GM23338 (cell line): Measurements from ENCODE around the gene MPEG1. TPM values are rescaled to one million over a fixed set of nuclear protein-coding genes. Genes with fewer than 3 reads are reported as not detected.

Source experiments
- ATAC-seq: fragments of 200-7000 bp; cut with Tn5 transposase; 3 replicates; pipeline ENCODE4 v1.9.1; 2020
- DNase-seq: peaks from one replicate; pipeline ENCODE4 v3.0.0-alpha.2; 2015; ENCODE audit warnings: low spot score
- H2AFZ ChIP-seq: fragments of 200-600 bp; sonication (generic); 2 replicates; pipeline ENCODE4 v1.8.0; 2016; ENCODE audit warnings: antibody characterized with exemption, mild to moderate bottlenecking, moderate library complexity
- H3F3A ChIP-seq: fragments of 200-600 bp; sonication (generic); replicated peaks from 2 replicates; pipeline ENCODE4 v1.8.0; 2017; ENCODE audit warnings: antibody characterized with exemption, mixed run types, low read depth
- H3K27ac ChIP-seq: fragments of 200-600 bp; sonication (generic); 2 replicates; pipeline ENCODE4 v1.6.1; 2016; ENCODE audit warnings: low read depth
- H3K27me3 ChIP-seq: fragments of 200-600 bp; sonication (generic); 2 replicates; pipeline ENCODE4 v1.8.0; 2016; ENCODE audit warnings: mild to moderate bottlenecking, mixed run types, moderate library complexity; ENCODE audit not compliant: insufficient read depth
- H3K36me3 ChIP-seq: fragments of 200-600 bp; sonication (generic); 2 replicates; pipeline ENCODE4 v1.8.0; 2016; ENCODE audit warnings: mild to moderate bottlenecking; ENCODE audit not compliant: insufficient read depth
- H3K4me1 ChIP-seq: fragments of 200-600 bp; sonication (generic); 2 replicates; pipeline ENCODE4 v1.8.0; 2016; ENCODE audit warnings: mild to moderate bottlenecking, moderate library complexity; ENCODE audit not compliant: insufficient read depth
- H3K4me2 ChIP-seq: fragments of 200-600 bp; sonication (generic); 2 replicates; pipeline ENCODE4 v1.7.1; 2017; ENCODE audit warnings: mixed run types
- H3K4me3 ChIP-seq: fragments of 200-600 bp; sonication (generic); 2 replicates; pipeline ENCODE4 v1.6.1; 2016; ENCODE audit warnings: mixed run types
- H3K79me2 ChIP-seq: fragments of 200-600 bp; sonication (generic); replicated peaks from 2 replicates; pipeline ENCODE4 v1.8.0; 2017; ENCODE audit warnings: mild to moderate bottlenecking; ENCODE audit not compliant: insufficient read depth
- H3K9me2 ChIP-seq: fragments of 200-600 bp; sonication (generic); 2 replicates; pipeline ENCODE4 v1.8.0; 2017; ENCODE audit not compliant: insufficient read depth
- H4K20me1 ChIP-seq: fragments of 200-600 bp; sonication (generic); replicated peaks from 2 replicates; pipeline ENCODE4 v1.8.0; 2017; ENCODE audit warnings: mild to moderate bottlenecking; ENCODE audit not compliant: insufficient read depth
- H3K27ac Mint-ChIP-seq: 2 replicates; pipeline ENCODE4 v1.8.0; 2020; ENCODE audit warnings: inconsistent platforms, mild to moderate bottlenecking, moderate library complexity, mixed read lengths
- H3K27me3 Mint-ChIP-seq: 3 replicates; pipeline ENCODE4 v1.8.0; 2022; ENCODE audit warnings: low read depth, mild to moderate bottlenecking, moderate library complexity, mixed read lengths, inconsistent platforms; ENCODE audit not compliant: insufficient read depth, poor library complexity
- H3K36me3 Mint-ChIP-seq: 3 replicates; pipeline ENCODE4 v1.8.0; 2021; ENCODE audit warnings: low read depth, mild to moderate bottlenecking, inconsistent platforms, moderate library complexity, mixed read lengths
- H3K4me1 Mint-ChIP-seq: 3 replicates; pipeline ENCODE4 v1.8.0; 2020; ENCODE audit warnings: mild to moderate bottlenecking, inconsistent platforms, mixed read lengths
- H3K4me3 Mint-ChIP-seq: 3 replicates; pipeline ENCODE4 v1.8.0; 2021; ENCODE audit warnings: moderate library complexity, mild to moderate bottlenecking, inconsistent platforms, mixed read lengths
- H3K9me3 Mint-ChIP-seq: 3 replicates; pipeline ENCODE4 v1.8.0; 2020; ENCODE audit warnings: moderate library complexity, mild to moderate bottlenecking, inconsistent platforms, mixed read lengths
- CREB1 ChIP-seq: fragments of 250-450 bp; sonication (Bioruptor Pico); IDR thresholded peaks from 2 replicates; pipeline ENCODE4 v1.5.0; 2020; ENCODE audit warnings: low read depth, mild to moderate bottlenecking, moderate library complexity
- CTCF ChIP-seq, 2 experiments: fragments of 200-600 bp in 1 of 2; sonication (generic) in 1 of 2; conservative IDR thresholded peaks; 2 replicates each; pipeline versions ENCODE4 v1.5.1 to v1.6.1; 2016 to 2017; ENCODE audit warnings: antibody characterized with exemption in 2 of 2, low read depth in 2 of 2, mild to moderate bottlenecking in 2 of 2, moderate library complexity in 1 of 2
- ETS1 ChIP-seq: IDR thresholded peaks from 2 replicates; pipeline ENCODE4 v1.6.1; 2016; ENCODE audit warnings: antibody characterized with exemption
- EZH2 ChIP-seq: fragments of 200-600 bp; sonication (generic); IDR thresholded peaks from one replicate; pipeline ENCODE4 v1.8.0; 2017; ENCODE audit warnings: antibody characterized with exemption, mild to moderate bottlenecking, low read depth; ENCODE audit not compliant: unreplicated experiment
- EZH2phosphoT487 ChIP-seq: fragments of 200-600 bp; sonication (generic); IDR thresholded peaks from one replicate; pipeline ENCODE4 v1.8.1; 2018; ENCODE audit warnings: antibody characterized with exemption; ENCODE audit not compliant: unreplicated experiment
- JUNB ChIP-seq: IDR thresholded peaks from one replicate; pipeline ENCODE4 v1.6.1; 2016; ENCODE audit warnings: antibody characterized with exemption; ENCODE audit not compliant: unreplicated experiment
- NANOG ChIP-seq: IDR thresholded peaks from 2 replicates; pipeline ENCODE4 v1.6.1; 2016; ENCODE audit warnings: antibody characterized with exemption, borderline replicate concordance
- POLR2AphosphoS5 ChIP-seq: IDR thresholded peaks from 2 replicates; pipeline ENCODE4 v1.6.1; 2016; ENCODE audit warnings: antibody characterized with exemption, low read depth
- REST ChIP-seq: IDR thresholded peaks from one replicate; pipeline ENCODE4 v1.6.1; 2018; ENCODE audit warnings: antibody characterized with exemption; ENCODE audit not compliant: unreplicated experiment
- STAT1 ChIP-seq: IDR thresholded peaks from one replicate; pipeline ENCODE4 v1.6.1; 2016; ENCODE audit warnings: antibody characterized with exemption; ENCODE audit not compliant: unreplicated experiment
- ZNF114 ChIP-seq: fragments of 250-450 bp; sonication (Bioruptor Pico); IDR thresholded peaks from 2 replicates; pipeline ENCODE4 v1.5.0; 2020; ENCODE audit warnings: mild to moderate bottlenecking, moderate library complexity
- ZNF331 ChIP-seq: fragments of 250-450 bp; sonication (Bioruptor Pico); IDR thresholded peaks from 2 replicates; pipeline ENCODE4 v1.5.0; 2020; ENCODE audit warnings: low read depth, mild to moderate bottlenecking, moderate library complexity
- ZNF462 ChIP-seq: fragments of 250-450 bp; sonication (Bioruptor Pico); IDR thresholded peaks from 2 replicates; pipeline ENCODE4 v1.5.0; 2020; ENCODE audit warnings: mild to moderate bottlenecking, moderate library complexity
- polyA plus RNA-seq: library from polyadenylated mRNA; unstranded; fragments of >200 nt; fragmentation: Nextera tagmentation; extraction: Ambion mirVana; gene quantifications from 2 replicates; pipeline ENCODE4 v1.2.1, GENCODE V29; 2016
- total RNA-seq: library from RNA; depleted of rRNA; stranded (reverse); fragments of >200 nt; shearing (Covaris generic); gene quantifications from 2 replicates; pipeline ENCODE4 v1.2.3, GENCODE V29; 2014

MPEG1 gene
- total and polyA plus RNA-seq, 2 experiments from 2014 or later, result not detected

GRCh38 chr11:59197991-59198390 lies 14.7 kb downstream of the MPEG1 start:
- Mint-ChIP-seq H3K36me3 (peaks cover 71% of the 10 kb centered on the region), H3K4me1 (peaks cover 2% of the 10 kb centered on the region; the same call in 1 of the 3 replicates), H3K27me3 (no peaks in the 10 kb centered on the region), H3K27ac (no peak overlapping the region), H3K4me3 (no peak overlapping the region), H3K9me3 (peaks cover 12% of the 10 kb centered on the region)
- no peaks in the 10 kb centered on the region for H3F3A ChIP-seq
- H3K4me3 ChIP-seq, result no peak overlapping the region
- H3K27me3 ChIP-seq, result no peaks in the 10 kb centered on the region
- H4K20me1 ChIP-seq, result no peaks in the 10 kb centered on the region
- peaks cover 22% of the 10 kb centered on the region for H3K36me3 ChIP-seq
- ATAC-seq (no peak), DNase-seq (no peak)
- TF ChIP-seq CREB1 (CRISPR knock-in tag), result no peak
- no peak for TF ChIP-seq ZNF331 (CRISPR knock-in tag)
- no peak for TF ChIP-seq STAT1
- no peak for TF ChIP-seq ZNF114
- TF ChIP-seq ZNF462, result no peak
- TF ChIP-seq ETS1, result no peak
- TF ChIP-seq POLR2AphosphoS5, result no peak
- TF ChIP-seq EZH2phosphoT487, result no peak
- TF ChIP-seq EZH2, result no peak
- no peak for TF ChIP-seq REST
- TF ChIP-seq CTCF (conservative IDR thresholded peaks at IDR 0.05; ENCODE audit: low read depth in 2 of 2), result no peak
- TF ChIP-seq JUNB, result no peak
- TF ChIP-seq NANOG, result no peak
- no peaks in the 10 kb centered on the region for H3K4me1 ChIP-seq
- no peaks in the 10 kb centered on the region for H3K79me2 ChIP-seq
- H3K27ac ChIP-seq, result no peak overlapping the region
- H3K4me2 ChIP-seq, result no peak overlapping the region
- no peak overlapping the region for H2AFZ ChIP-seq
- 0 out of 2 replicates have a peak, but pooled peaks cover 4% of the 10 kb centered on the region for H3K9me2 ChIP-seq
